ENCODE measurements around the gene THTPA.
"Not testable (repeated sequence)": the region's sequence is repeated elsewhere in the genome, so short reads cannot be mapped to it uniquely, and the experiment has no call there.

Gene THTPA

GRCh38 chr14:23605931-23606585, 50.0 kb downstream of the THTPA start:
- TF ChIP-seq, protein P1, sequence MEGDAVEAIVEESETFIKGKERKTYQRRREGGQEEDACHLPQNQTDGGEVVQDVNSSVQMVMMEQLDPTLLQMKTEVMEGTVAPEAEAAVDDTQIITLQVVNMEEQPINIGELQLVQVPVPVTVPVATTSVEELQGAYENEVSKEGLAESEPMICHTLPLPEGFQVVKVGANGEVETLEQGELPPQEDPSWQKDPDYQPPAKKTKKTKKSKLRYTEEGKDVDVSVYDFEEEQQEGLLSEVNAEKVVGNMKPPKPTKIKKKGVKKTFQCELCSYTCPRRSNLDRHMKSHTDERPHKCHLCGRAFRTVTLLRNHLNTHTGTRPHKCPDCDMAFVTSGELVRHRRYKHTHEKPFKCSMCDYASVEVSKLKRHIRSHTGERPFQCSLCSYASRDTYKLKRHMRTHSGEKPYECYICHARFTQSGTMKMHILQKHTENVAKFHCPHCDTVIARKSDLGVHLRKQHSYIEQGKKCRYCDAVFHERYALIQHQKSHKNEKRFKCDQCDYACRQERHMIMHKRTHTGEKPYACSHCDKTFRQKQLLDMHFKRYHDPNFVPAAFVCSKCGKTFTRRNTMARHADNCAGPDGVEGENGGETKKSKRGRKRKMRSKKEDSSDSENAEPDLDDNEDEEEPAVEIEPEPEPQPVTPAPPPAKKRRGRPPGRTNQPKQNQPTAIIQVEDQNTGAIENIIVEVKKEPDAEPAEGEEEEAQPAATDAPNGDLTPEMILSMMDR (conservative IDR thresholded peaks at IDR 0.05): no peak
- no peak overlapping the region for H3K27ac ChIP-seq

GRCh38 chr14:23608454-23608853, 52.4 kb downstream of the THTPA start:
- TF ChIP-seq, protein P1 (conservative IDR thresholded peaks at IDR 0.05): no peak
- no peak overlapping the region for H3K27ac ChIP-seq

DNA sequence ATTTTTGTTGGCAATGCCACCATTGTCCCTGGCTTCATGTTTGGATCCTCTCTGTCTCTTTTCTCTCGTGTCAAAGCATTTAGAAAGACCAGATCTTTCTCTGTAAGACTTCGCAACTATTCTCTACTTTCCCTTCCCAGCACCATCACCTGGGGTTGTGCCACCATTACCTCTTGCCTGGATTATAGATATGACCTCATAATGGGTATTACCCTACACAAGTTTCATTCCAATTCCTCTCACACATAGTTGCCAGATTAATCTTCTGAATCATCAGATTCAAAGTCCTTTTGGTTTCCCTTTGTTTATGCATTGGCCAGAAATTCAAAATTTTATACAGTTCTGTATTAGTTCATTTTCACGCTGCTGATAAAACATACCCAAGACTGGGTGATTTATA, 52.9 kb downstream of the THTPA start:
- TF ChIP-seq, protein P1 (conservative IDR thresholded peaks at IDR 0.05): no peak
- no peak overlapping the region for H3K27ac ChIP-seq

- not testable (repeated sequence) for H3K27ac ChIP-seq
These were observed 53.5 kb downstream of the THTPA start for GRCh38 chr14:23609411-23610089.

All from VCaP (cell line).